ENCODE results near the gene FRRS1.

Gene FRRS1

DNA sequence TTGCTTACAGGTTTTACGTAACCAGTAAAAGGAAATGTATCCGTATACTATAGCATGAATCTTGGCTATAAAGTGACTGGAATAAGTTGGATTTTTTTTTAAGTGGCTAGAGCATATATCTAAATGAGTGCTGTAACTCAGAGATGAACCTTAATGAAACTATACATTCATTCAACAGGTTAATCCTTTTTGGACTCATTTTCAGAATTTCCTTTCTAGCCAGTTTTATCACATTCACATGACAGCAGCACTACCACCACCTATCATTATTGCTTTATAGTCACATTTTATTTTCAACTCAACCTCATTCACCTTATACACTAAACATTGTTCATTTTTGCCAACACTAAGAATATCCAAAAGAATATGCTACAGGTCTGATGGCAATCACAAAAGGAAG is 30.6 kb downstream of the FRRS1 start:
- no peak for TF ChIP-seq SIN3A (IDR thresholded peaks at IDR 0.05; ENCODE audit: borderline replicate concordance, insufficient read depth, low read length)

GRCh38 chr1:99731384-99731783 is 35.1 kb downstream of the FRRS1 start:
- TF ChIP-seq TAF1 (IDR thresholded peaks at IDR 0.05; ENCODE audit: borderline replicate concordance, insufficient read depth, low read length): no peak
- no peak for TF ChIP-seq SIN3A (IDR thresholded peaks at IDR 0.05; ENCODE audit: borderline replicate concordance, insufficient read depth, low read length)
- TF ChIP-seq FOXP2 (optimal IDR thresholded peaks at IDR 0.05; ENCODE audit: borderline replicate concordance, extremely low read depth, extremely low read length, insufficient read depth): no peak
- TF ChIP-seq POLR2AphosphoS5 (IDR thresholded peaks at IDR 0.05; ENCODE audit: low read depth, low read length): no peak
- TF ChIP-seq, protein P1, sequence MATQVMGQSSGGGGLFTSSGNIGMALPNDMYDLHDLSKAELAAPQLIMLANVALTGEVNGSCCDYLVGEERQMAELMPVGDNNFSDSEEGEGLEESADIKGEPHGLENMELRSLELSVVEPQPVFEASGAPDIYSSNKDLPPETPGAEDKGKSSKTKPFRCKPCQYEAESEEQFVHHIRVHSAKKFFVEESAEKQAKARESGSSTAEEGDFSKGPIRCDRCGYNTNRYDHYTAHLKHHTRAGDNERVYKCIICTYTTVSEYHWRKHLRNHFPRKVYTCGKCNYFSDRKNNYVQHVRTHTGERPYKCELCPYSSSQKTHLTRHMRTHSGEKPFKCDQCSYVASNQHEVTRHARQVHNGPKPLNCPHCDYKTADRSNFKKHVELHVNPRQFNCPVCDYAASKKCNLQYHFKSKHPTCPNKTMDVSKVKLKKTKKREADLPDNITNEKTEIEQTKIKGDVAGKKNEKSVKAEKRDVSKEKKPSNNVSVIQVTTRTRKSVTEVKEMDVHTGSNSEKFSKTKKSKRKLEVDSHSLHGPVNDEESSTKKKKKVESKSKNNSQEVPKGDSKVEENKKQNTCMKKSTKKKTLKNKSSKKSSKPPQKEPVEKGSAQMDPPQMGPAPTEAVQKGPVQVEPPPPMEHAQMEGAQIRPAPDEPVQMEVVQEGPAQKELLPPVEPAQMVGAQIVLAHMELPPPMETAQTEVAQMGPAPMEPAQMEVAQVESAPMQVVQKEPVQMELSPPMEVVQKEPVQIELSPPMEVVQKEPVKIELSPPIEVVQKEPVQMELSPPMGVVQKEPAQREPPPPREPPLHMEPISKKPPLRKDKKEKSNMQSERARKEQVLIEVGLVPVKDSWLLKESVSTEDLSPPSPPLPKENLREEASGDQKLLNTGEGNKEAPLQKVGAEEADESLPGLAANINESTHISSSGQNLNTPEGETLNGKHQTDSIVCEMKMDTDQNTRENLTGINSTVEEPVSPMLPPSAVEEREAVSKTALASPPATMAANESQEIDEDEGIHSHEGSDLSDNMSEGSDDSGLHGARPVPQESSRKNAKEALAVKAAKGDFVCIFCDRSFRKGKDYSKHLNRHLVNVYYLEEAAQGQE (IDR thresholded peaks at IDR 0.05; ENCODE audit: insufficient read depth in 1 of 2, low read depth in 2 of 2, low read length in 2 of 2): no peak

GRCh38 chr1:99728494-99729235 is 37.8 kb downstream of the FRRS1 start:
- TF ChIP-seq, protein P1 (IDR thresholded peaks at IDR 0.05; ENCODE audit: insufficient read depth in 1 of 2, low read depth in 2 of 2, low read length in 2 of 2): no peak
- TF ChIP-seq SIN3A (IDR thresholded peaks at IDR 0.05; ENCODE audit: borderline replicate concordance, insufficient read depth, low read length) (no peak), TAF1 (IDR thresholded peaks at IDR 0.05; ENCODE audit: borderline replicate concordance, insufficient read depth, low read length) (no peak), POLR2AphosphoS5 (IDR thresholded peaks at IDR 0.05; ENCODE audit: low read depth, low read length) (no peak), FOXP2 (optimal IDR thresholded peaks at IDR 0.05; ENCODE audit: borderline replicate concordance, extremely low read depth, extremely low read length, insufficient read depth) (no peak)

DNA sequence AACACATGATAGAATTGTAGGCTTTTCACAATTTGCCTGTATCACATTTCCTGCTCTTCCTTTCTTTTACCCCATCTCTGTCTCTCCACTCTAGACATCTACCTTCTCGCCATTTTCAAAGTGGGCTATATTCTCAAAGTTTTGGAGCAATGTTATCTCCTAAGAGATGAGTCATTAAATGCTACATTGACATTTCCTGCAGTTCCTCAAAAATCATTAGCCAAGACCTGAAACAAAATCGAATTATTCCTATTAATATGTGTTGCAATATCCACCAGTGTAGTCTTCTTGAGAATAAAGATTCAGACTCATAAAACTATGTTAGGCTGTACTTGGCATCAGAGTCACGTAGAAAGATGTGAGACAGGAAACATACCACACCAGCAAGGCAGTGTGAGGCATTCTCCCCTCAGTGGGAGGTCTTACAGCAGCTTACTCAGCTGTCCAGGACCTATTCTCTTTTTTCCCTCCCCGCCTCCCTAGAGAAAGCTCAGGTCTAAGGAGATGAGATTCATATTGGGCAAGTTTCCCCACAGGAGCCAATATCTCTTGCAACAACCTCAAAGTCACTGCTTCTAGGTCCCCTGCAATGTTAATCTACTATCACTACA is 38.8 kb downstream of the FRRS1 start:
- TF ChIP-seq TAF1 (IDR thresholded peaks at IDR 0.05; ENCODE audit: borderline replicate concordance, insufficient read depth, low read length) (no peak), POLR2AphosphoS5 (IDR thresholded peaks at IDR 0.05; ENCODE audit: low read depth, low read length) (no peak), FOXP2 (optimal IDR thresholded peaks at IDR 0.05; ENCODE audit: borderline replicate concordance, extremely low read depth, extremely low read length, insufficient read depth) (no peak), SIN3A (IDR thresholded peaks at IDR 0.05; ENCODE audit: borderline replicate concordance, insufficient read depth, low read length) (no peak)
- TF ChIP-seq, protein P1 (IDR thresholded peaks at IDR 0.05; ENCODE audit: insufficient read depth in 1 of 2, low read depth in 2 of 2, low read length in 2 of 2): no peak

GRCh38 chr1:99726818-99727217 is 39.6 kb downstream of the FRRS1 start:
- TF ChIP-seq TAF1 (IDR thresholded peaks at IDR 0.05; ENCODE audit: borderline replicate concordance, insufficient read depth, low read length) (no peak), FOXP2 (optimal IDR thresholded peaks at IDR 0.05; ENCODE audit: borderline replicate concordance, extremely low read depth, extremely low read length, insufficient read depth) (no peak), POLR2AphosphoS5 (IDR thresholded peaks at IDR 0.05; ENCODE audit: low read depth, low read length) (no peak), SIN3A (IDR thresholded peaks at IDR 0.05; ENCODE audit: borderline replicate concordance, insufficient read depth, low read length) (no peak)
- TF ChIP-seq, protein P1 (IDR thresholded peaks at IDR 0.05; ENCODE audit: insufficient read depth in 1 of 2, low read depth in 2 of 2, low read length in 2 of 2): no peak

All from PFSK-1 (cell line).